Body of pancreas (tissue), 4 donors: ENCODE measurements around the gene SETD1A. TPM values are rescaled to one million over a fixed set of nuclear protein-coding genes. Genes with fewer than 3 reads are reported as not detected.

Experiments used
- ATAC-seq: fragments of 150-250 bp; one replicate; pipeline ENCODE4 v1.9.1; 2016
- DNase-seq, 4 donors: peaks; one replicate each; pipeline ENCODE4 v3.0.0-alpha.2; 2019
- H3K27ac ChIP-seq, 4 donors: fragments of 200-600 bp; sonication (generic); 1 replicate in 3 of 4; 2 replicates in 1 of 4; pipeline versions ENCODE4 v1.5.1 to v1.6.1; 2016 to 2019; ENCODE audit warnings: mild to moderate bottlenecking in 1 of 4, mixed read lengths in 1 of 4, moderate library complexity in 1 of 4
- H3K27me3 ChIP-seq, 2 donors: fragments of 200-600 bp; sonication (generic); one replicate each; pipeline ENCODE4 v1.6.0; 2016; ENCODE audit warnings: mild to moderate bottlenecking in 1 of 2
- H3K36me3 ChIP-seq, 2 donors: fragments of 200-600 bp; sonication (generic); replicated peaks in 1 of 2; 2 replicates each; pipeline ENCODE4 v1.5.1; 2016; ENCODE audit warnings: low read depth in 2 of 2; ENCODE audit not compliant: insufficient read depth in 1 of 2
- H3K4me1 ChIP-seq: fragments of 200-600 bp; sonication (generic); one replicate; pipeline ENCODE4 v1.6.0; 2016
- H3K4me3 ChIP-seq, 2 donors: fragments of 200-600 bp; sonication (generic); 1 replicate in 1 of 2; 2 replicates in 1 of 2; pipeline ENCODE4 v1.5.1; 2016 to 2019
- H3K9me3 ChIP-seq, 3 donors: fragments of 200-600 bp; sonication (generic); 1 replicate in 2 of 3; 2 replicates in 1 of 3; pipeline ENCODE4 v1.5.1; 2016
- POLR2A ChIP-seq, 3 donors: fragments of 450-650 bp; IDR thresholded peaks; one replicate each; pipeline ENCODE4 v1.6.1; 2016; ENCODE audit warnings: antibody characterized with exemption in 3 of 3, mild to moderate bottlenecking in 2 of 3
- WGBS, 2 donors: methylation state at CpG; one replicate each; pipeline ENCODE4 v1.1.5; 2017; 5-methylcytosine and 5-hydroxymethylcytosine counted together
- intact Hi-C: fragments of 100-400 bp; cut with DNase I; formaldehyde crosslinking; loops from one replicate; pipeline ENCODE4 v1.15.1; 2023
- small RNA-seq: library from RNA; depleted of rRNA; stranded (forward); fragments of <200 nt; gene quantifications from one replicate; pipeline ENCODE3, GENCODE V24; 2016
- total RNA-seq, 2 donors: library from RNA; depleted of rRNA; stranded (reverse); fragments of >200 nt; gene quantifications; one replicate each; pipeline ENCODE4 v1.1.0, GENCODE V29; 2016
- TF ChIP-seq, protein P1 (sequence below), 7 experiments: fragments of 450-650 bp in 4 of 7; fragments of 200-600 bp in 3 of 7; sonication (generic) in 3 of 7; IDR thresholded peaks; one replicate each; pipeline ENCODE4 v1.5.1; 2016 to 2019; ENCODE audit warnings: antibody characterized with exemption in 7 of 7

SETD1A gene
- total RNA-seq, 2 donors from 2014 or later: 4.7 to 10.9 TPM

DNA sequence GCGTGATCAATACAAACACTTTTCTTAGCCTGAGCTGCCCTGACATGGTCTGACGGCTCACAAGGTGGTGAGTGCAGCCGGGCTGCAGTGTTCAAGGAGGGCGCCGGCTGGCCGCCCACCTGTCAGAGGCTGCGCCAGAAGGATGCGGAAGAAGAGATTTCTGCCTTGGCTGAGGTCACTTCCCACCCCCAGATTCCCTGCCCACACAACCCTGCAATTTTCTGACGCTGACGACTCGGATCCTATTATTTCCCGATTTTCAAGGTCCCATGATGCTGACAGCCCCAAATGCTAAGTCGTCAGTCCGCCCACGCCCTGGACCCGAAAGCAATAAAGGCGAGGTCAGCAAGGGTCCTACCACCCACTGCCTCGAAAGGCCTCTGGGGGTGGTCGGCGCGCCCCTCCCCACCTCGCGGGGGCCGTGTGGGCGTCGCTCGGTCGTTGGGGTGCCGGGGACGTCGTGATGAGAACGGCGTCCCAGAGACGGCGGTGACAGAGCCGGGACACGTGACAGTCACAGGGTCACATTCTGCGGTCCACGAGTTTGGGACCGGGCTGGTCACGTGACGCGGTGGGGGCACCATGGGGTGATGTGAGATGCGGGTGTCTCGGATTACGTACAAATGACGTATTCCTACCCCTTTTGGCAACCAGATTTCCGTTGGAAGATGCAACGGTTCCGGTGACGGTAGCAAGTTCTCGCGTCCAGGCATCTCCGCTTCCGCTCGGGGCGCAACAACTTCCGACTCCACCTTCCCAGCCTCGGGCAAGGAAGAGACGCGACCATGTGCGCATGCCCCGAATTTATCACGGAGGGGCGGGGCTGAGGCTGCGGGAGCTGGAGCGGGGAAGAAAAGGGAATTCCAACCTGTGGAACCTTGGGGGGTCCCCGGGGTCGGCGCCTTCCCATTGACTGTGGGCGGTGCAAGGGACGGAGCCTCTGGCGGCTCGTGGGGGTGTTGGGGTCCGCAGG, 75.5 kb downstream of the SETD1A start, which contains the start of gene STX4:
STX4 (plus strand) TSS at position 823 of the 973 bp plus-strand sequence. CDS start 248 bp downstream, outside the sequence.
- DNase-seq (peak; percentile 98), ATAC-seq (peak; percentile 92)
- peak within 1 kb of the TSS; percentile 76 to 94 (median 90) for H3K27ac ChIP-seq
- no peaks in the 10 kb centered on the region for H3K9me3 ChIP-seq
- H3K27me3 ChIP-seq: no peaks in the 10 kb centered on the region
- H3K36me3 ChIP-seq: peaks cover 0 to 4% of the 10 kb centered on the region in 2 donors
- H3K4me3 ChIP-seq: peak within 1 kb of the TSS; percentile 54 to 84
- intact Hi-C loops: no loop called here
- TF ChIP-seq, protein P1, sequence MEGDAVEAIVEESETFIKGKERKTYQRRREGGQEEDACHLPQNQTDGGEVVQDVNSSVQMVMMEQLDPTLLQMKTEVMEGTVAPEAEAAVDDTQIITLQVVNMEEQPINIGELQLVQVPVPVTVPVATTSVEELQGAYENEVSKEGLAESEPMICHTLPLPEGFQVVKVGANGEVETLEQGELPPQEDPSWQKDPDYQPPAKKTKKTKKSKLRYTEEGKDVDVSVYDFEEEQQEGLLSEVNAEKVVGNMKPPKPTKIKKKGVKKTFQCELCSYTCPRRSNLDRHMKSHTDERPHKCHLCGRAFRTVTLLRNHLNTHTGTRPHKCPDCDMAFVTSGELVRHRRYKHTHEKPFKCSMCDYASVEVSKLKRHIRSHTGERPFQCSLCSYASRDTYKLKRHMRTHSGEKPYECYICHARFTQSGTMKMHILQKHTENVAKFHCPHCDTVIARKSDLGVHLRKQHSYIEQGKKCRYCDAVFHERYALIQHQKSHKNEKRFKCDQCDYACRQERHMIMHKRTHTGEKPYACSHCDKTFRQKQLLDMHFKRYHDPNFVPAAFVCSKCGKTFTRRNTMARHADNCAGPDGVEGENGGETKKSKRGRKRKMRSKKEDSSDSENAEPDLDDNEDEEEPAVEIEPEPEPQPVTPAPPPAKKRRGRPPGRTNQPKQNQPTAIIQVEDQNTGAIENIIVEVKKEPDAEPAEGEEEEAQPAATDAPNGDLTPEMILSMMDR (IDR thresholded peaks at IDR 0.05): peak in 2 of 7 experiments; percentile 16 to 26
- TF ChIP-seq POLR2A (IDR thresholded peaks at IDR 0.05): peak in 2 of 3 donors; percentile 51 to 54
- H3K4me1 ChIP-seq: peaks cover 15% of the 10 kb centered on the region
- WGBS, 2 donors: 0 to 1% methylated on average over 40 to 75 of the region's 75 CpGs

DNA sequence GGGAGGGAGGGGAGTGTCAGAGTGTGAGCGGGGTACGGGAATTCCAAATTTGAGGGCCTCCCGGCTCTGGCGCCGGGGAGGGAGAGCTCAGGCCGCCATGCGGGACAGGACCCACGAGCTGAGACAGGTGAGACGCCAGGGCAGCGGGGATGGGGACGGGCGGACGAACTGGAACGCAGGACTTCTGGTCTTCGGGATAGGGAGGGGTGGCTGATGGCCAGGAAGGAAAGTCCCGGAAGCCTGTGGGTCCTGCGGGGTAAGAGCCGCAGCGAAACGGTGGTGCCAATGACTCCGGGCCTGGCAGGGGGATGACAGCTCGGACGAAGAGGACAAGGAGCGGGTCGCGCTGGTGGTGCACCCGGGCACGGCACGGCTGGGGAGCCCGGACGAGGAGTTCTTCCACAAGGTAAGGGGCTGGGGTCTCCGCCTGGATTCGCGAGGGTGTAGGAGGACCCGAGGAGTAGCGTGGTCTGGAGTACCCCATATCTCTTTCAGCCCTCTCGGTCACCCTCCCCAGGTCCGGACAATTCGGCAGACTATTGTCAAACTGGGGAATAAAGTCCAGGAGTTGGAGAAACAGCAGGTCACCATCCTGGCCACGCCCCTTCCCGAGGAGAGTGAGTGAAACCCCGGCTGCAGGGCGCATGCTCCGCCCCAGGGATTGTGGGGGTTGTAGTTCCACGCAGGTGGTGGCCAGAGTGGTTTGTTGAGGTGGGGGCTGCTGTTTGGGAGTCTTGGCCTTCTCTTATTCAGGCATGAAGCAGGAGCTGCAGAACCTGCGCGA, 76.3 kb downstream of the SETD1A start:
- intact Hi-C loops: no loop called here
- Histone ChIP-seq H3K27me3 (no peaks in the 10 kb centered on the region), H3K9me3 (no peaks in the 10 kb centered on the region), H3K36me3 (peaks cover 0 to 8% of the 10 kb centered on the region in 2 donors), H3K27ac (peak overlapping the region; percentile 76 to 94 (median 90)), H3K4me1 (peaks cover 15% of the 10 kb centered on the region), H3K4me3 (peak overlapping the region; percentile 54 to 84)
- WGBS, 2 donors: 0% methylated on average over 19 to 47 of the region's 47 CpGs
- DNase-seq: peak; percentile 94 to 96 (median 95)
- ATAC-seq: peak; percentile 73
- TF ChIP-seq, protein P1 (IDR thresholded peaks at IDR 0.05): no peak
- peak in 2 of 3 donors; percentile 46 to 57 for TF ChIP-seq POLR2A (IDR thresholded peaks at IDR 0.05)

Small RNA genes lying within 50 kb of the gene (small RNA-seq; reads per million reads assigned to genes)
- gene AC135048.1: not detected

Other genes with a start within 250 kb of the SETD1A start
- 10 to 100 TPM; 17.6 to 24.7 TPM for gene PHKG2, start 209.3 kb upstream of the SETD1A start, total RNA-seq
- gene CFAP119, start 195.7 kb upstream of the SETD1A start, total RNA-seq: 10 to 100 TPM in 1 of 2 donors, 1 to 10 TPM in 1; 1.6 to 28.0 TPM
- 10 to 100 TPM; 44.9 to 79.8 TPM for gene RNF40, start 195.4 kb upstream of the SETD1A start, total RNA-seq
- 1 to 10 TPM; 8.6 to 9.2 TPM for gene ZNF629, start 170.5 kb upstream of the SETD1A start, total RNA-seq
- 10 to 100 TPM; 19.8 to 24.1 TPM for gene BCL7C, start 63.7 kb upstream of the SETD1A start, total RNA-seq
- 1 to 10 TPM; 1.0 to 2.0 TPM for gene CTF1, start 61.1 kb upstream of the SETD1A start, total RNA-seq
- 10 to 100 TPM in 1 of 2 donors, 1 to 10 TPM in 1; 8.6 to 21.1 TPM for gene FBXL19, start 34.2 kb upstream of the SETD1A start, total RNA-seq
- gene ORAI3, start 8.7 kb upstream of the SETD1A start, total RNA-seq: 10 to 100 TPM in 1 of 2 donors, 1 to 10 TPM in 1; 7.9 to 27.2 TPM
- 10 to 100 TPM; 20.5 to 21.4 TPM for gene HSD3B7, start 27.5 kb downstream of the SETD1A start, total RNA-seq
- under 1 TPM; 0.26 to 0.33 TPM for gene STX1B, start 52.9 kb downstream of the SETD1A start, total RNA-seq
- 10 to 100 TPM; 25.9 to 38.6 TPM for gene STX4, start 75.8 kb downstream of the SETD1A start, total RNA-seq
- gene ZNF668, start 116.5 kb downstream of the SETD1A start, total RNA-seq: 10 to 100 TPM in 1 of 2 donors, 1 to 10 TPM in 1; 2.9 to 15.2 TPM
- gene ZNF646, start 116.7 kb downstream of the SETD1A start, total RNA-seq: 10 to 100 TPM; 12.7 to 14.5 TPM
- gene PRSS53, start 131.2 kb downstream of the SETD1A start, total RNA-seq: 1 to 10 TPM; 3.0 to 6.0 TPM
- gene VKORC1, start 137.0 kb downstream of the SETD1A start, total RNA-seq: 100 to 1,000 TPM in 1 of 2 donors, 10 to 100 TPM in 1; 42.5 to 104 TPM
- 10 to 100 TPM; 33.9 to 61.7 TPM for gene BCKDK, start 150.6 kb downstream of the SETD1A start, total RNA-seq
- 10 to 100 TPM; 55.7 to 66.4 TPM for gene KAT8, start 159.9 kb downstream of the SETD1A start, total RNA-seq
- 10 to 100 TPM; 75.5 to 81.7 TPM for gene PRSS8, start 178.0 kb downstream of the SETD1A start, total RNA-seq
- gene PRSS36, start 192.3 kb downstream of the SETD1A start, total RNA-seq: 10 to 100 TPM in 1 of 2 donors, under 1 TPM in 1; 0.52 to 65.3 TPM
- gene FUS, start 222.4 kb downstream of the SETD1A start, total RNA-seq: 10 to 100 TPM; 43.6 to 68.9 TPM
- gene PYCARD, start 245.0 kb downstream of the SETD1A start, total RNA-seq: 10 to 100 TPM; 12.7 to 13.8 TPM